GM21390 (cell line): ENCODE data around the gene DDX24.

Source experiments
- ATAC-seq: cut with Tn5 transposase; IDR thresholded peaks from one replicate; pipeline ENCODE4 v1.9.1; 2021; ENCODE audit not compliant: unreplicated experiment

DDX24 gene

DNA sequence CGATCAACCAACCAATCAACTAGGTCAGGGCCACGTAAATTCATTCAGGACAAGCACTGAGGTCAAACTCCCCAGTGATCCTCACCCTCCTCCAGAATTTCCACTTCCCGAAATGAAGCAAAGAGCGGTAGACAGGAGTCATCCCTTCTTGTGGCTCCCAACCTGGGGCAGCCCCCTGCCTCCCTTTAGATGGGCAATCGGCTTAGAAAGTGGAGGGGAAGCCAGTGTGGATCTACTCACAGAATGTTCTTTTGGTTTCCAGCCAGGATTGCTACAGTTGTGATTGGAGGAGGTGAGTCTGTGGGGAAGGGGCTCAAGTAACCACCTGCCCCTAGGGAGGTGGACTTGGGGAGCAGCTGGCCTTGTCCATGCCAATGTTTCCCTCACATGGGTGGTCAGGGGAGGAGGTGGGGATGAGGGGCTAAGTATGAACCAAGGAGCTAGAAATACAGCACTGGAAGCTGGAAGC, 33.6 kb upstream of the DDX24 start:
- ATAC-seq: no peak

DNA sequence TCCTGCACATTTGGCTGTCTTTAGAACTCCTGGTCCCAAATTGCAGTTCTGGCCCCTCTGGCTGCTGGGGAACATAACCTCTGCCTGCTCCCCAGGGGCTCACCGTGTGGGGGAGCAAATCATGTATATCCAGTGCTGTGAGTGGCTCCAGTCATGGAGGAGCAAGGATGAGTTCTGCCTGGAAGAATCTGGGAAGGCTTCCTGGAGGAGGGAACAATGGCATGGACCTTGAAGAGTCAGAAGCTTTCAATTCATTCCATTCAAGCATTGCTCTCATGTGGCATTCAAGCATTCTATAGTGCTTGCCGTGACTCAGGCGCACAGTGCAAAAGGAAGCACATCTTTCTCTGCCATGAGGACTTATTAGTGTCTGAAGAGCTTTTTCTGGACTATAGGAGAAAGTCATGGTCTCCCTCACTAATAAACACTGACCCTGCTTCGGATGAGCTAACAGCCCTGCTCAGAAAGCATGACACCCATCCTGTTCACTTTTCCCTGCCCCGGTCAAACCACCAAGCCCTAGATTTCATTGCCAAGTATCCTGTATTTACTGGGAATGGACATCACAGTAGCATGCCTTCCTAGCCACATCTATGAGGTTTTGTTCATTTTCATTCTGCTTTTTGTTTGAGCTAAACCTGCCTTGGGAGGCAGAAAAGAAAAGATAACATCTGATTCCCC, 33.0 kb upstream of the DDX24 start:
- no peak for ATAC-seq

DNA sequence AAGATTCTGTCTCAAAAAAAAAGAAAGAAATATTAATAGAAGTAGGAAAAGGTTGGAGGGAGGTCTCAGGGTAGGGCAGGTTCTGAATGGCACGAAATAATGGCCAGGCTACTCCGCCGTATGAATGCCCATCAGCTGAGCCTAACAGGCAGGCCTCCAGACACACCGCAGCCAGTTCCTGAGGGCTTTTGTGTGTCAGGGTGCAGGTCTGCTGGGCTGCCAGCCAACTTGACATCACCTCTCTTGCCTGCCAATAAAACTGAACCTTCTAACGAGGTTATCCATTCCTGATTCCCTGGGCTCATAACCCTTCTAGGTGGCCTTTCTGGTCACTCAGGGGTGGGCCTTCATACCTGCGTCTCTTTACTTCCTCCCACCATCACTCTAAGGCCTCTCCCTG, 32.5 kb upstream of the DDX24 start:
- ATAC-seq: no peak

DNA sequence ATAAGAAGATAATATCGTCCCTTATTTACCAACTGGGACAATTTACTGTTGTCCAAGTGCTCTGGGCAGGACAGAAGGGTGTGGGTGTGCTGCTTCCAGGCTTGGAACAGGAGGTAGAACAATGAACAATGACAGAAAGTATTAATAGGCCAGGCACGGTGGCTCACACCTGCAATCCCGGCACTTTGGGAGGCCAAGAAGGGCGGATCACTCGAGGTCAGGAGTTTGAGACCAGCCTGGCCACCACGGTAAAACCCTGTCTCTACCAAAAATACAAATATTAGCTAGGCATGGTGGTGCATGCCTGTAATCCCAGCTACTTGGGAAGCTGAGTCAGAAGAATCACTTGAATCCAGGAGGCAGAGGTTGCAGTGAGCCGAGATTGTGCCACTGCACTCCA, 32.1 kb upstream of the DDX24 start:
- ATAC-seq: no peak

DNA sequence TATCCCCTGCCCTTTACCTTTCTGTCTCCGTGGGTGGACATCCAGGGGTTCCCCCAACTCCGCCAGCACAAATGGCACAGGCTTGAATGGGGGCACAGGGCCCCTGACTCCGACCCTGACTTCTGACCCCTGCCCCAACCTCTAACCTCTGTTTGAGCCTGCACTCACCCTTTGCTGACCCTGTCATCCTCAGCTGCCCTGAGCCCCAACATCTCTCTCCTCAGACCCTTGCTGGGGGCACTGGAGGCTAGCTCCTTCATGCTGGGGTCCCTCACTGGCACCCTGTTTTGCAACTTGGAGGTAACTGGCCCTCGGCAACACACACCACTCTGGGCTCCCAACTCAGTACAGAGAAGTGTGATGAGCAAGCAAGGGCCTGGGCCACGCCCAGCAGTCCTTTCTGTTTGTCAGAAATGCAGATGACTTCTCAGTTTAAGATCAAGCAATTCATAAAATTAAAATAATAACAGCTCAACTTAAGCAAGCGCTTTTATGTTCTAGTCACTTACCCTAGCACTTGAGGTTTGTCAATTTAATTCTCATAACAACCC, 31.6 kb upstream of the DDX24 start:
- ATAC-seq: no peak

DNA sequence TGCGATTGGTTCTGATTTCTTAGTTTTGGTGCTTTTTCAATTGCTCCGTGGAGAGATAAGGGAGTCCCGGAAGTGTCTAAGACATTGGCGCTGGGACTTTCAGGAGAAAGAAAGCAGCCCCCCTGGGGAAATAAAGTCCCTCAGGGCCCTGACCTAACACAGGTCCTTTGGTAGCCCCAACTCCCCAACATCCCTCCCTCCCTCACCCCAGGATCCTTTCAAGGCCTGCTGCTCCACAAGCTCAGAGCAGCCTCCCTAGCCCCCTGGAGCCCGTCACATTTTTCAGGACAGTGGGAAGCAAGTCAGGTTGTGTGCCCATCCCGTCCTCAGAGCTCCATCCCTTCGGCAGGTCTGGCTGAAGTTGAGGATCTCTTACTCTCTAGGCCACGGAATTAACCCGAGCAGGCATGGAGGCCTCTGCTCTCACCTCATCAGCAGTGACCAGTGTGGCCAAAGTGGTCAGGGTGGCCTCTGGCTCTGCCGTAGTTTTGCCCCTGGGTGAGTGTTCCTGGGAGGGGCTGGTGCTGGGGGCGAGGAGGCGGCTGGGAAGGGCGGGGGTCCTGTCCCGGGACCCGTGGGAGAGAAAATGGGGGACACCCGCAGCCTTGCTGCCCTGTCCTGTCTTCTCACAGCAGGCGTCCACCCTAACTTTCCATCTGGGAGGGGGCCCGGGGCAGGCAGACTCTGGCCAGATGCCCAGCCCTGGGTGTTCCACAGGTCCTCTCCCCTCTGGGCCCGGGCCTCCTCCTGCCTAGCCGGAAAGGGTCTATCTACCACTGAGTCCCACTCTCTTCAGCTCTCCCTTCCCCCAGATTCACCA, 30.5 kb upstream of the DDX24 start:
- no peak for ATAC-seq

DNA sequence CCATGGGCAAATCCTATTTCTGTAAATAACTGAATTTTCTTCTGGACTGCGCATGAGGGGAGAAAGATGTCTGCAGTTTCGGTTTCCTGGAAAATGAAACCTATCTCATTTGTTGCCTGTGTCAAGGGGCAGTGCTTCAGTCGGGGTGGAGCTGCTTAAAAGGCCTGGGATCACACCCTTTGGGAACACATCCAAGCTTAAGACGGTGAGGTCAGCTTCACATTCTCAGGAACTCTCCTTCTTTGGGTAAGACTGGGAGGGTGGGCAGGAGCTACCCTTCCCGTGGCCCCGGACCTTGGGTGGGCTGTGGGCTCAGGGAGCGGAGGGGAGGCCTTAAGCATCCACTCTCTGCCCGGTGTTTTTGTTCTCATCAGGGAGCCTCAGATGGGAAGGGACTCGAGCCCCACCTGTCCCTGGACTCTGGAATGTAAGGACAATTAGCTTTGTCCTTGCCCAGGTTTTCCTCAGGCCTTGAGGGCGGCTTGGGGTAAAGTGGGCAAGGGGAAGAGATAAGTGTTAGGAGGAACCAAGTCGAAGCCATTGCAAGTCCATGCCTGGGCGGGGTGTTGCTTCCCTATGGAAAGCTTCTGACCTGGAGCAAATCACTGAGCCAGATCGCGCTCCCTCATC, 29.7 kb upstream of the DDX24 start, which contains the start of gene IFI27:
IFI27 (plus strand) TSS at position 185 of the 630 bp plus-strand sequence.
- no peak for ATAC-seq

DNA sequence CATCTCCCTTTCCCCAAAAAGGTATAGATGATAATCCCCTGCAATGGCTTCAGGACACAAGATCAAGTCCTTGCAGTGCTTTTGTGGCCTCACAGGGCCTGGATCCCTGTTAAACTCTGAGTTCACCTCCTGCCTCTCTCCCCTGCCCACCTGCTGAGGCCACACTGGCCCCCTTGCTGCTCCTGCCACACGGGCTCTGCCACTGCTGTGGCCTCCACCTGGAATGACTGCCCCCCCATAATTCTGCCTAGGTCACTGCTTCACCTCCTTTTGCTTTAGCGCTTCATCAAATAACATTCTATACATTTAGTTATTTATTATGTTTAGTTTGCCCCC, 28.9 kb upstream of the DDX24 start:
- no peak for ATAC-seq

DNA sequence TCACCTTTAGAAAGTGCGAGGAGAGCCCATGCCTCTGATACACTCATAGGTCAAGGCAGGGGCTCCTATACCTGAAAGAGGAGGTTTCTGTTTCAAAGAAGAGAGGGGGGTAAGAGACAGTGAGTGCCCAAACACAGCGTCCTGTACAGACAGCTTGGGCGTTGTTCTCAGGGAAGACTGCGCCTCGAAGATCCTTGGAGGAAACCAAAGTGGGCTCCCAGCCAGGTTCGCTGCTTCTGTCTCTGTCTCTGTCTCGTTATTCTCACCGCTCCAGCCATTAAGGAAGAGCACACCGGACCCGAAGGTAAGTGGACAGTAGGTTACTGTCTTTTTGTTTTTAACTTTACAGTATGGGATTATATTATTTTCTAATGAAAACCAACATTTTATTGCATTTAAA, 23.7 kb upstream of the DDX24 start:
- no peak for ATAC-seq

DNA sequence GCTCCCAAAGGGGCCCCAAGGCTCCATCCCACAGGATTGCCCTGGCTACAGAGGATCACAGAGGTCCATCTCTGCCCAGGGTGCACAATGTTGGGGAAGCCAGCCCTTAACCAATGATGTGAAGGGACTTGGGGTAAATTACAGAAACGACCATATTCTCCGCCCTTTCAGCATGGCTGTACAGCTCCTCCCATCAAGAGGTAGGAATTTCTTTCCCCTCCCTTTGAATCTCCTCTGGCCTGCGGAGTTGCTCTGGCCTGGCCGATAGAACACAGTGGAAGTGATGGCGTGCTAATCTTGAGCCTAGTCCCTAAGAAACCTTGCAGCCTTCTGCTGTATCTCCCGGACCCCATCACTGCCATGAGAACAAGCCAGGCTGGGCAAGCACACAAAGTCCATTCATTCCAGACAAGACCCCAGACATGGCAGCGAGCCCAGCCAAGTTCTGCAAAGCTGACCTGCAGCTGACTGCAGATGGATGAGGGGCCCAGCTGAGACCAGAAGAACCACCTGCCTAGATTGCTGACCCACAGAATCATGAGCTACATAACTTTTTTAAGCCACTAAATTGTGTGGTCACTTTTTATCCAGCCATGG, 22.6 kb upstream of the DDX24 start:
- ATAC-seq: no peak

DNA sequence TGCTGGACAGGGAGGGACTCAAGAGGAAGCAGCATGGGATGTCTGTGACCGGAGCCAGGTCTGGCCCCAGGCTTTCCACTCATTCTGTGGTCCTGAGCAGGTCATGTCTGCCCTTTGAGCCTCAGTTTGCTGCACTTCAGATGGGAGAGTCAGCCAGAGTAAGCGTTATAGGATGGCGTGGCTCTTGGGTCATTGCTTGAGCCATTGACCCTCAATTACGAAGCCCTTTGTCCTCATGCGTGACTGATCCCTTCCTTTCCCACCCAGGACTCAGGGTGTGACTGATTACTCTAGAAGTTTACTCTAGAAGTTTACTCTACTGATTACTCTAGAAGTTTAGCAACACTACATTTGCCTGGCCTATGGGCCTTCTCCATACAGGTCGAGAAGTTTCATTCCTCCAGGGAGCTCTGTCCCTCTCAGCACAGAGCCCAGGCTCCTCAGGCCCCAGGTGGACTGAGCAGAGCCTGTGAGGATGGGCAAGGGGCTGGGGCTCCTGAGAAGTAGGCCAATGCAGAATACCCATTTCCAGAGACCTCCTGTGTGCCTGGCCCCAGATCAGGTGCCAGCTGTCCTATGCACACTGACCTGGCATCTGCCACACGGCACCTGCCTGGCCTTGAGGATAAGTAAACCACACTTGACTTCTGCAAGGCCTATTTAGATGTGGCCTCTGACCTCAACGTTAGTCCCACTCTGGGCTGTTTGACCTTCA, 21.9 kb upstream of the DDX24 start:
- ATAC-seq: no peak

DNA sequence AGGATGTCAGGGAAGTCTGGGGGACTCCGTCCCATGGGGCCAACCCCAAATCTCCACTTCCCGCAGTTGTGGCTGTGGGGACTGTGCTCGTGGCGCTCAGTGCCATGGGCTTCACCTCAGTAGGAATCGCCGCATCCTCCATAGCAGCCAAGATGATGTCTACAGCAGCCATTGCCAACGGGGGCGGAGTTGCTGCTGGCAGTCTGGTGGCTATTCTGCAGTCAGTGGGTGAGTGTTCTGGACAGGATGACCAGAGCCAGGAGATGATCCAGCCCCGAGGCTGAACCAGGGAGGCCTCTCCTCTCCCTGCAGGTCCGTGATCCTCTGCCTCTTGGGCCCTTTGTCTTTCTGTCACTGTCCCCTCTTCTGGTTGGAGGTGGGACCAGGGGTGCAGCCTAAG, 20.7 kb upstream of the DDX24 start:
- ATAC-seq: no peak

DNA sequence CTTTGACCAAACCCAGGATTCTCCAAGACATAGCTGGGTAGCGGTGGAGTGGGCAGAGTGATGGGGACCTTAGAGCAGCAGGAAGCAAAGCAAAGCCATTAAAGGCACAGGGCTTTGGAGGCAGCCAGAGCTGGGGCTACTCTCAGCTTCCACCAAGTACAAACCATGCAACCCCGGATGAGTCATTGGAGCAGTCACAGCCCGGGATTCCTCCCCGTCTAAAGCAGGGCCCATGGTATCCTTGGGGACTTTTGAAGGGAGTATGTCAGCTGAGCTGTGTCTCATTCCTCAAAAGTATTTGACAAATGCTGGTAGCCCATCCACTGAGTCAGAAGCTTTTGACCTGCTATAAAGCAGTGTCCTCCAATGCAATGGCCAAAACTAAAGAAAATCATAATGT, 19.8 kb upstream of the DDX24 start:
- ATAC-seq: no peak

DNA sequence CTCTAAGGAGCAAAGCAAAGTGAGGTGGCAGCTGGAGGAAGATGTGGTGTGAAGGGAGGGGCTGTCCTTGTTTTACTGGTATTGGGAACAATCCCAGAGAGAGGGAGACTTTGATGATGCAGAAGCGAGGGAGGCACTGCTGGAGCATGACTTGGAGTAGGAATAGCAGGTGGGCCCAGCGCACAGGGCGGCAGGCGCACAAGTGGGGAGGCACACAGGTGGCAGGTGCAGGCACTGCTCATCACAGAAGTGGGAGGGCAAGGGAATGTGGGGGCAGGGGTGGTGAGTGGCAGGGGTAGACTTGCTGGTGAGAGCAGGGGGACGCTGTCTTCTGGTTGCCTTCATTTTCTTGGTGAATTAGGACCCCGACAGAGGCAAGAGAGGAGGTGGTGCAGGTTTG, 18.0 kb upstream of the DDX24 start:
- no peak for ATAC-seq

DNA sequence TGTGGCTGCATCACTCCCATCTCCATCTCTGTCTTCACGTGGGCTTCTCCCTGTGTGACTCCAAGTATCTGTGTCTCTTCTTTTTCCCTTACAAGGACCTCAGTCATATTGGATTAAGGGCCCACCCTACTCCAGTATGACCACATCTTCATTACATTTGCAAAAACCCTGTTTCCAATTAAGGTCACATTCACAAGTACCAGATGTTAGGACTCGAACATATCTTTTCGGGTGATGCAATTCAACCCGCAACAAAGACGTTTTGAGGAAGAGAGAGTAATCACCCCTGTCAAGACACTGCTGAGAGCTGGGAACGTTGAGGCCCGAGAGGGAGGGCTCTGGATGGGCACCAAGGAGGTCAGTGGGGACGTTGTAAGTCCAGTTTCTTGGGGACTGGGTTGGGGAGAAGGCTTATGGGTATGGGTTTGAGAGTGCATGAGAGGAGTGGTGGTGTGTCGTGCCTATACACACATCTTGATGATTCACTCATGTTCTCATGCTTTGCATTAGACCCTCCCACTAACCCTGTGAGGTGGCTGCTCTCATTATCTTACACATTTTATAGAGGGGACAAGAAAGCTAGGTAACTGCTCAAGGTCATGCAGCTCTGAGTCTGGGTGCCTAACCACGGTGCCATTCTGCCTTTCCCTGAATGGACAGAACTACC, 17.5 kb upstream of the DDX24 start:
- ATAC-seq: no peak

DNA sequence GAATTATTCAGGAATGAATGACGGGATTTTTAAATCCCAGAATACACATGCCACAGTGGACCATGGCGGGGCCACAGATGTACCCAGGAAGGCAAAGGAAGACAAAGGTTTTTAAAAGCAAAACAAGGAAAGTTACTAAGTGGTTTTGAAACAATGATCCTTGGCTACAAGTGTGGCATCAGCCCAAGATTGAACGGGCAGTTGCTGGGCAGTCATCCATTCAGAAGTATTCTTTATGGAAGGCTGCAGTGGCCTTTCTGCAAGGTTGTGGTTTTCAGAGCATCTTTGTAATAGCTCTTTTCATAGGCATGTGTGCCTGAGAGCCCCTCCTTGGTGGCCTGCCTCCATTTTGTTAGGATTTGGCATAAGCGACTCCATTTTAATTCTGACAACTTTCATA, 16.1 kb upstream of the DDX24 start:
- ATAC-seq: no peak

DNA sequence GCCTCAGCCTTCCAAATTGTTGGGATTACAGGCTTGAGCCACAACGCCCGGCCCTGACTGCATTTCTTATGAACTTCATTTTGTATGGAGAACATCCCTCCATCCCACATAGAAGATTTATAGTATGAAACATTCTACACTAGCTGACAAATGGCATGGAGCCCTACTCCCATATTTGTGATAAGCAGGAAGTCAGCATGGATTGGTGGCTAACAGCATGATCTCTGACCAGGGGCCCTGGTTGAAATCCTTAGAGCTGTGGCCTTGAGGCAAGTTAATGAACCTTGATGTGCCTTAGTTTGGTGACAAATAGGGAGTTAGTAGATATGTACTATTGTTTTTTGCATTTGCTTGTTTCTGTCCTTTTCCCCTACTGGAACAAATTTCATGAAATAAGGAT, 12.4 kb upstream of the DDX24 start:
- ATAC-seq: no peak

DNA sequence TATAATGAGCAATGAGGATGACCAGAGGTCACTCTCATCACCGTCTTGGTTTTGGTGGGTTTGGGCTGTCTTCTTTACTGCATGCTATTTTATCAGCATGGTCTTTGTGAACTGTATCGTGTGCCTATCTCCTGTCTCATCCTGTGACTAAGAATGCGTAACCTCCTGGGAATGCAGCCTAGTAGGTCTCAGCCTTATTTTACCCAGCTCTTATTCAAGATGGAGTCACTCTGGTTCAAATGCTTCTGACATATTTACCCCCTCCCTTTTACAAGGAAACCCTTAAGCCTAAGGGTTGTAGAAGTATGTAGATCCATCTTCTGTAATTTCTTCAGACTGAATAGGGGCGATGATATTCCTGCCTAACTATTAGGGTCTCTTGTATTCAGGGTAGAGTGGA, 8.5 kb upstream of the DDX24 start:
- no peak for ATAC-seq

DNA sequence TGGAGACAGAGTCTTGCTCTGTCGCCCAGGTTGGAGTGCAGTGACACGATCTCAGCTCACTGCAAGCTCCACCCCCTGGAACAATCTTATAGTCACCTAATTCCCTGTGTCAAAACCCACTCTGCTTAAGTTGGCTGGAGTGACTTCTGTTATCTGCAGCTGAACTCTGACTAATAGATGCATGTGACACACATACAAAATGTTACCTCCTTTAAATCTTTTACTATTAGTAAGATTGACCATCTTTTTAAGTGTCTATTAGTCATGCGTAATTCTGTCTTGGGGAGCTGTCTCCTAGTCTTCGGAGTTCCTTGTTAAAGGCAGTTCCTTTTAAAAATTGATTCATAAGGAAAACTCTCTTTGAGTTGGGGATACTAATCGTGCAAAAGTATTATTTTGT, 7.5 kb upstream of the DDX24 start:
- ATAC-seq: no peak

DNA sequence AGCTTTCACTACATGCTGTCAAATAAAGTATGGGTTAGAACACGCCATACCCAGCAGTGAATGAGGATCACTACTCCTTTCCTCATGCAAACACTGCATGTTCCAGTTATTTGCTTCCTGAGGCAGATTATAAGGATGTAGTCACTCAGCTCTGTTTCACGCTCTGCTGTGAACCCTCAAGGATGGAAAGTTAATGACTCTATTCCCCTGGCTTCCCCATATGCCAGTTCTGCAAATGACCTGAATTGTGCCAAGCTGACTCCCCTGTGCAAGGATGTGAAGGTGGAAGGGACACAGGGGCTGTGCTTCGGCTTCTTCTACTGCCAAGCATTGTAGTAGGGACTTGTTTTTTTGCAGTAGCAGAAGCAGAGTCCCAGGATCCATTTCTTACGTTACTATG, 6.9 kb upstream of the DDX24 start:
- ATAC-seq: no peak
